K562 (cell line): Measurements from ENCODE around the gene KNL1. TPM values are rescaled to one million over a fixed set of nuclear protein-coding genes. Genes with fewer than 3 reads are reported as not detected.

Source experiments
- BHLHE40 ChIP-seq: IDR thresholded peaks from 2 replicates; pipeline ENCODE4 v1.6.1; 2011; ENCODE audit warnings: low read length, improper control_type of control experiment
- GTF2A2 ChIP-seq: IDR thresholded peaks from 2 replicates; pipeline ENCODE4 v1.6.1; 2016; ENCODE audit warnings: mild to moderate bottlenecking, missing genetic modification characterization, missing compliant biosample characterization
- HMGN3 ChIP-seq: IDR thresholded peaks from 2 replicates; pipeline ENCODE4 v1.6.1; 2011; ENCODE audit warnings: borderline replicate concordance, low read depth, mild to moderate bottlenecking, mixed read lengths, low read length; ENCODE audit not compliant: insufficient read length; ENCODE audit errors: extremely low read depth
- PHB2 ChIP-seq: fragments of 450-650 bp; IDR thresholded peaks from 2 replicates; pipeline ENCODE4 v1.6.1; 2017; ENCODE audit warnings: low read depth
- RBM22 ChIP-seq: fragments of 200-400 bp; formaldehyde crosslinking; IDR thresholded peaks from 2 replicates; pipeline ENCODE4 v1.6.1; 2018; ENCODE audit warnings: low read length, low read depth; ENCODE audit not compliant: poor library complexity, severe bottlenecking
- RNF2 ChIP-seq: sonication (generic); IDR thresholded peaks from 2 replicates; pipeline ENCODE4 v1.6.1; 2016
- polyA plus RNA-seq, 8 experiments: library from polyadenylated mRNA; depleted of rRNA in 4 of 8; stranded (reverse) in 5 of 8; unstranded in 3 of 8; fragments of >200 nt; fragmentation: Nextera tagmentation in 2 of 8; fragmentation: Illumina TruSeq in 1 of 8; extraction: Ambion mirVana in 2 of 8; extraction: Trizol in 1 of 8; gene quantifications; 2 replicates each; pipeline versions ENCODE4 v1.2.1 to v1.2.3, GENCODE V29; 2011 to 2014; ENCODE audit warnings: inconsistent platforms in 1 of 8, missing spikeins in 1 of 8
- total RNA-seq, 7 experiments: library from RNA; depleted of rRNA in 6 of 7; stranded (reverse); fragments of >200 nt in 6 of 7; fragmentation: Illumina TruSeq in 2 of 7; extraction: Trizol in 2 of 7; gene quantifications; 2 replicates each; pipeline versions ENCODE4 v1.2.1 to v1.2.3, GENCODE V29; 2011 to 2021; ENCODE audit warnings: low replicate concordance in 1 of 7
- TF ChIP-seq, protein P1 (sequence below): sonication (generic); formaldehyde crosslinking; IDR thresholded peaks from 2 replicates; pipeline ENCODE4 v1.8.1; 2023; ENCODE audit warnings: mild to moderate bottlenecking, missing genetic modification reagents
- TF ChIP-seq, protein P2 (sequence below), 2 experiments: fragments of 450-650 bp in 1 of 2; sonication (generic) in 1 of 2; formaldehyde crosslinking in 1 of 2; IDR thresholded peaks; 2 replicates each; pipeline versions ENCODE4 v1.7.1 to v1.9.0; 2016 to 2022; ENCODE audit warnings: inconsistent platforms in 1 of 2, mild to moderate bottlenecking in 1 of 2, missing genetic modification reagents in 1 of 2

Gene KNL1
- total and polyA plus RNA-seq, 9 of the 15 experiments (the other 6 are each of a cell fraction or from before 2014, with no cell fraction given) = 14.5 to 65.4 (median 34.6) TPM

DNA sequence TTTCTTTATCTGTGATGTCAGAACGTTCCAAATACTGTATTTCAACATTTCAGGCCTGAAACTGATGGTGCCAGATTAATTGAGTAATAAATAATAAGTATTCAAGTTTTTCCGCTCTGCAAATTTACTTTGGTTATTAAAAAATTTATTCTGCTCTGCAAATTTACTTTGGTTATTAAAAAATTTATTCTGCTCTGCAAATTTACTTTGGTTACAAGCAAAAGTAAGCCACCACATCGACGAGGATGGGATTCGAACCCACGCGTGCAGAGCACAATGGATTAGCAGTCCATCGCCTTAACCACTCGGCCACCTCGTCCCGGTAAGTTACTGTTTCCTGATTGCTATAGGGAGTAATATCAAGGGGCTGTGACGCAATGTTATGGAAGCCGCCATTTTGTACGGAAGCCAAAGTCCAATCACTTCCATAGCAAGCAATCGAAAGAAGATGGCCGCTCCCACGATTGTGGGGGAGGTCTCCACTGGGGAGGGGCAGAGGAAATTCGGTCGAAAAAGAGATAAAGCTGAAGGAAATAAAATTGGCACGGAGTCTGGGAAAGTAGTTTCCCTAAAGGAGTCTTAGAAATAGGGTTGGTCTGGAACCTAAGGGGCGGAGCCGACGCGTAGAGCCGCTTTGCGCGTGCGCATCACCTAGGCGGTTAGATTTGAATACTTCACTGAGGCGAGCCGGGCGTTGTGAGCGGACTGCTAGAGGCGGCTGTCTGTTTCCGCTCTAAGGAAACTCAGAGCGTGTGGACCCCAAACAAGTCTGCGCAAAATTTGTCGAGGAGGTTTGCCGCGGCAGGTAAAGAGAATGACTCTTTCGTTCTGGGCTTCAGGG is at the start of gene KNL1 (continued):
- TF ChIP-seq PHB2 = no peak
- TF ChIP-seq RBM22 = no peak
- no peak for TF ChIP-seq HMGN3
- TF ChIP-seq RNF2 = peak; percentile 67
- TF ChIP-seq, protein P1, sequence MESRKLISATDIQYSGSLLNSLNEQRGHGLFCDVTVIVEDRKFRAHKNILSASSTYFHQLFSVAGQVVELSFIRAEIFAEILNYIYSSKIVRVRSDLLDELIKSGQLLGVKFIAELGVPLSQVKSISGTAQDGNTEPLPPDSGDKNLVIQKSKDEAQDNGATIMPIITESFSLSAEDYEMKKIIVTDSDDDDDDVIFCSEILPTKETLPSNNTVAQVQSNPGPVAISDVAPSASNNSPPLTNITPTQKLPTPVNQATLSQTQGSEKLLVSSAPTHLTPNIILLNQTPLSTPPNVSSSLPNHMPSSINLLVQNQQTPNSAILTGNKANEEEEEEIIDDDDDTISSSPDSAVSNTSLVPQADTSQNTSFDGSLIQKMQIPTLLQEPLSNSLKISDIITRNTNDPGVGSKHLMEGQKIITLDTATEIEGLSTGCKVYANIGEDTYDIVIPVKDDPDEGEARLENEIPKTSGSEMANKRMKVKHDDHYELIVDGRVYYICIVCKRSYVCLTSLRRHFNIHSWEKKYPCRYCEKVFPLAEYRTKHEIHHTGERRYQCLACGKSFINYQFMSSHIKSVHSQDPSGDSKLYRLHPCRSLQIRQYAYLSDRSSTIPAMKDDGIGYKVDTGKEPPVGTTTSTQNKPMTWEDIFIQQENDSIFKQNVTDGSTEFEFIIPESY = peak; percentile 50; the same call in 1 of the 2 replicates
- no peak for TF ChIP-seq GTF2A2 (tag)
- TF ChIP-seq BHLHE40 = peak; percentile 47; the same call in 1 of the 2 replicates
- TF ChIP-seq, protein P2, sequence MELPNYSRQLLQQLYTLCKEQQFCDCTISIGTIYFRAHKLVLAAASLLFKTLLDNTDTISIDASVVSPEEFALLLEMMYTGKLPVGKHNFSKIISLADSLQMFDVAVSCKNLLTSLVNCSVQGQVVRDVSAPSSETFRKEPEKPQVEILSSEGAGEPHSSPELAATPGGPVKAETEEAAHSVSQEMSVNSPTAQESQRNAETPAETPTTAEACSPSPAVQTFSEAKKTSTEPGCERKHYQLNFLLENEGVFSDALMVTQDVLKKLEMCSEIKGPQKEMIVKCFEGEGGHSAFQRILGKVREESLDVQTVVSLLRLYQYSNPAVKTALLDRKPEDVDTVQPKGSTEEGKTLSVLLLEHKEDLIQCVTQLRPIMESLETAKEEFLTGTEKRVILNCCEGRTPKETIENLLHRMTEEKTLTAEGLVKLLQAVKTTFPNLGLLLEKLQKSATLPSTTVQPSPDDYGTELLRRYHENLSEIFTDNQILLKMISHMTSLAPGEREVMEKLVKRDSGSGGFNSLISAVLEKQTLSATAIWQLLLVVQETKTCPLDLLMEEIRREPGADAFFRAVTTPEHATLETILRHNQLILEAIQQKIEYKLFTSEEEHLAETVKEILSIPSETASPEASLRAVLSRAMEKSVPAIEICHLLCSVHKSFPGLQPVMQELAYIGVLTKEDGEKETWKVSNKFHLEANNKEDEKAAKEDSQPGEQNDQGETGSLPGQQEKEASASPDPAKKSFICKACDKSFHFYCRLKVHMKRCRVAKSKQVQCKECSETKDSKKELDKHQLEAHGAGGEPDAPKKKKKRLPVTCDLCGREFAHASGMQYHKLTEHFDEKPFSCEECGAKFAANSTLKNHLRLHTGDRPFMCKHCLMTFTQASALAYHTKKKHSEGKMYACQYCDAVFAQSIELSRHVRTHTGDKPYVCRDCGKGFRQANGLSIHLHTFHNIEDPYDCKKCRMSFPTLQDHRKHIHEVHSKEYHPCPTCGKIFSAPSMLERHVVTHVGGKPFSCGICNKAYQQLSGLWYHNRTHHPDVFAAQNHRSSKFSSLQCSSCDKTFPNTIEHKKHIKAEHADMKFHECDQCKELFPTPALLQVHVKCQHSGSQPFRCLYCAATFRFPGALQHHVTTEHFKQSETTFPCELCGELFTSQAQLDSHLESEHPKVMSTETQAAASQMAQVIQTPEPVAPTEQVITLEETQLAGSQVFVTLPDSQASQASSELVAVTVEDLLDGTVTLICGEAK (IDR thresholded peaks at IDR 0.05) = peak; percentile 92
- TF ChIP-seq, protein P2 (CRISPR knock-in tag; IDR thresholded peaks at IDR 0.05) = no peak
